GDM1 (cell line): ENCODE data around the gene ZFP92.

Source experiments
- DNase-seq: peaks from one replicate; lab custom pipeline; 2025; lab: John Stamatoyannopoulos, UW

Gene ZFP92

DNA sequence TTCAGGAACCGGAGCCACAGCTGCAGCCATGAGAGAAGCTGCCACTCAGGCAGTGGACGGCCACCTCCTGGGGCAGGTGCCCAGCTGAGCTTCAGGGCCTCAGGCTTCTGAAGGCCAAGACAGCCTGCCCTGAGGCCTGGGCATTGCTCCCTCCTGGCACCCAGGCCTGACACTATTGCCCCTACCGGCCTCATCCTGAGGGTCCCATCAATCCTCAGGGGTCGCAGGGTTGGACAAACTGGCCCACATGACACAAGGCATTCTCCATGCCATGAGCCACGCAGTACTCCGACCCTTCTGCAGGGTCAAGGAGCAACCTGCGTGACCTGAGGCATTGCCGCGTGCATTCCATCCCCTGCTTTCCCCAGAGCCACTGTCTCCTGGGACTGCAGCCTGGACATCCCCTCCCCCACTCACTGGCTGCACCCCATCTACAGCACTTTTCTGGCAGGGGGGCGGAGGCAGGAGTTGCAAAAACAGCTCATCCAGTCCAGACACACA is 3.0 kb upstream of the ZFP92 start:
- no peak for DNase-seq

- no peak for DNase-seq
Observed at GRCh38 chrX:153408871-153409351, 2.4 kb upstream of the ZFP92 start.

DNA sequence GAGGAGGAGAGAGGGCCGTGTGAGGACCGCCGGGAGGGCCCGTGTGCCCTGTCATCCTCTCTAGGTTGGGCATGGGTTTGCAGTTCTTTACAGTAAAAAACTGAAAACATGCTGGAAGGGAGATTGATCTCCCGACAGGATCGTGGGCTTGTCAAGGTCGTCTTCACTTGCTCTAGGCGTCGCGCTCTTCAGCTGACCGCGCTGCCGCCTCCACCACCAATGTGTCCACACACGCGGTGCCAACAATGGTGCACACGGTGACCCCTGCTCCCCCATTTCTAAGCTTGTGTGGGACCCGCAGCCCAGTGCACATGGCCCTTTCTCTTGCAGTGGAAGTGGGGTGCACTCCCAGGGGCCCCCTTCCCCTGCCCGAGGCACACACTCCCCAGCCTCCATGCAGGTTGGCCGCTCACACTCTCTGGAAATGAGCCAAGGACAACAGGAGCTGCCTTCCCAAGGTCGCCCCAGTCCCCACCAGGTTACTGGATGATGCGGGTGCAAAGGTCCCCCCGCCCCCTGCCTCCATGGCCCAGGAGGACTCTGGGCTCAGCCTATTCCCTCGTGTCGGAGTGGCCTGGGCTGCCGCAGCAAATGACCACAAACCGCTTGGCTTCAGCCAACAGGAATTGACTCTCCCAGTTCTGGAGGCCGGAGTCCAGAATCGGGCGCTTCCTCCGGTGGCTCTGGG is 1.7 kb upstream of the ZFP92 start:
- no peak for DNase-seq

DNA sequence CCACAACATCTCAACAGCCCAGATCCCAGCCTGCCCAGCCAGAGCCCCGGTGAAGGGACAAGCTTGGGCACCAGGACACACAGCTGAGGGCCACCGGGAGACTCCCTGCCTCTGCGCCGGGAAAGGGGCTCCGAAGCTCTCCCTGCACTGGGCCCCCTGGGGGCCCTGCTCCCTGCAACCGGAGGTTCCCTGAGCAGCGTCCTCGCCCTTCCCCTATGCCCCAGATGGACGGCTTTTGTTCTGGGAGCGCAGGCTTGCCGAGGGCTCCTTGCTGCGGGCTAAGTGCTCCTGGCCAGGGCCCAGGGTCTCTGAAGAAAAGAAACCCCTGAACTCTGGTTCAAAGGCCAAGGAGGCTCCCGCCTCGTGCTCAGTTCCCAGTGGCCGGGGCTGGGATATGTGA is 899 bp upstream of the ZFP92 start:
- DNase-seq, result no peak

DNA sequence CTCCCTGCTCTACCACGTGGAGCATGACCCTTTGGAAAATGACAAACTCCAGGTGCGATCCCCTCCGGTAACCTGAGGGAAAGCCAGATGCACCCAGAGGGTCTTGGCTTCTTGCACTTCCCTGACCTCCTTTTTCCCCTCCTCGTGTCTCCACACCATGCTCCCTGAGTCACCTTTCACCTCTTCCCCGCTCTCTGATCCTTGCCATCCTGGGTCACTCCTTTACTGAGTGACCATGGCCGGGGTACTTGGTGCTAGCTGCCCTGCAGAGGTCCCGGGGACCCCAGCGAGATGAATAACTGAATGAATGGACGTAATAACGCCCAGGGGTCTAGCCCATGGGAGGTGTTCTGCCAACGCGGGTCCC is 401 bp upstream of the ZFP92 start:
- no peak for DNase-seq

- no peak for DNase-seq
Observed at GRCh38 chrX:153411988-153412574, 809 bp downstream of the ZFP92 start.

GRCh38 chrX:153412746-153413720 is 1.8 kb downstream of the ZFP92 start:
- no peak for DNase-seq

- DNase-seq, result no peak
Observed at GRCh38 chrX:153413731-153414130, 2.5 kb downstream of the ZFP92 start.

- no peak for DNase-seq
Observed at GRCh38 chrX:153414856-153415510, 3.7 kb downstream of the ZFP92 start.

DNA sequence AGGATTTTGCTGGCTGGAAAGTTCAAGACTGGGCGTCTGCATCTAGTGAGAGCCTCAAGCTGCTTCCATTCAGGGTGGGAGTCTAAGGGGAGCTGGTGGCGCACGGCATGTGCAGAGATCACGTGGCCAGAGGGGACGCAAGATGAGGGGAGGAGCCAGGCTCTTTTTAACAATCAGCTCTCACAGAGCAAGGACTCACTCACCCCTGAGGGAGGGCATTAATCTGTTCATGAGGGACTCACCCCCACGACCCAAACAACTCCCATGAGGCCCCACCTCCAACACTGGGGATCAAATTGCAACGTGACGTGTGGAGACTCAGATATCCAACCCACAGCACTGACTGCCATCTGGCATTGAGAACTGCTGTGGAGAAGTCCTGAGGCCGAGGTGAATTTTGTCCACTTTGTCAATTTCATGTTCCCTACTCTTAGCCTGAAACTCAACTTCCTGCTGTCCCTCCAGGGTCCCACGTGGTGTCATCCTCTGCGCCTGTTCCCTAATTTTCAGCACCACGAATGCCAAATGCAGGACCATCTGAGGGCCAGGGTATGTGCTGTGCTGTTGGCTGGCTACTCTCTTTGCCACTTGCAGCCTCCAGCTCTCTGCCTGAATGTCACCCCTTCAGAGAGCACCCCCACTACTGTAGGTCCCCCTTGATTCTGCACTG is 5.6 kb downstream of the ZFP92 start:
- no peak for DNase-seq

- DNase-seq, result no peak
Observed at GRCh38 chrX:153417637-153418036, 6.4 kb downstream of the ZFP92 start.

DNA sequence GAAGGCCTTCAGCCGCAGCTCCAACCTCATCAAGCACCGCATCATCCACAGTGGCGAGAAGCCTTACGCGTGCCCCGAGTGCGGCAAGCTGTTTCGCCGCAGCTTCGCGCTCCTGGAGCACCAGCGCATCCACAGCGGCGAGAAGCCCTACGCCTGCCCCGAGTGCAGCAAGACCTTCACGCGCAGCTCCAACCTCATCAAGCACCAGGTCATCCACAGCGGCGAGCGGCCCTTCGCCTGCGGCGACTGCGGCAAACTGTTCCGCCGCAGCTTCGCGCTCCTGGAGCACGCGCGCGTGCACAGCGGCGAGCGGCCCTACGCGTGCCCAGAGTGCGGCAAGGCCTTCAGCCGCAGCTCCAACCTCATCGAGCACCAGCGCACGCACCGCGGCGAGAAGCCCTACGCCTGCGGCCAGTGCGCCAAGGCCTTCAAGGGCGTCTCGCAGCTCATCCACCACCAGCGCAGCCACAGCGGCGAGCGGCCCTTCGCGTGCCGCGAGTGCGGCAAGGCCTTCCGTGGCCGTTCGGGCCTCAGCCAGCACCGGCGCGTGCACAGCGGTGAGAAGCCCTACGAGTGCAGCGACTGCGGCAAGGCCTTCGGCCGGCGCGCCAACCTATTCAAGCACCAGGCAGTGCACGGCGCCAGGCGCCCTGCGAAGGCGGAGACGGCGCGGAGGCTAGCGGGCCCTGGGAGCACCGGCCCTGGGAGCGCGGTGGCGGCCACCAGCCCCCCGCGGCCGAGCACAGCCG is 9.8 kb downstream of the ZFP92 start:
- DNase-seq, result no peak

- no peak for DNase-seq
Observed at GRCh38 chrX:153421856-153422255, 10.6 kb downstream of the ZFP92 start.

DNA sequence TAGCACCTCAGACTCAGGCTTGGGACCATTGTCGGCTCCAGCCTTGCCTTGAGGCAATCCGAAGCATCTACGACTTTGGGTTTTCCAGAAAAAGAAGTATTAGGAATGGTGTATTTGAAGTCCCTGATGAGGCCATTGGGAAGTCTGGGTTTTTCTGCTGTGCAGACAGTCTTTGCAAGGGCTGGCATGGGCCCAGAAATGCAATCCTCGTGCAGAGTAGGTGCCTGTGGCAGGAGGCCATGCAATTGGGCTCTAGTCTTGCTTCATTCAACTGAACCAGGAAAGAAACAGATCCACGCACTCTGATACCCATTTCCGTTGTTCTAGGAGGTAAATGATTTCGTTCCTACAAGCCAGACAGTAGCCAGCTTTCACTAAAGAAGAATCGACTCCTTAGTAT is 12.4 kb downstream of the ZFP92 start:
- DNase-seq, result no peak

GRCh38 chrX:153426204-153426603 is 14.9 kb downstream of the ZFP92 start:
- DNase-seq, result no peak

GRCh38 chrX:153430796-153431195 is 19.5 kb downstream of the ZFP92 start:
- DNase-seq, result no peak

DNA sequence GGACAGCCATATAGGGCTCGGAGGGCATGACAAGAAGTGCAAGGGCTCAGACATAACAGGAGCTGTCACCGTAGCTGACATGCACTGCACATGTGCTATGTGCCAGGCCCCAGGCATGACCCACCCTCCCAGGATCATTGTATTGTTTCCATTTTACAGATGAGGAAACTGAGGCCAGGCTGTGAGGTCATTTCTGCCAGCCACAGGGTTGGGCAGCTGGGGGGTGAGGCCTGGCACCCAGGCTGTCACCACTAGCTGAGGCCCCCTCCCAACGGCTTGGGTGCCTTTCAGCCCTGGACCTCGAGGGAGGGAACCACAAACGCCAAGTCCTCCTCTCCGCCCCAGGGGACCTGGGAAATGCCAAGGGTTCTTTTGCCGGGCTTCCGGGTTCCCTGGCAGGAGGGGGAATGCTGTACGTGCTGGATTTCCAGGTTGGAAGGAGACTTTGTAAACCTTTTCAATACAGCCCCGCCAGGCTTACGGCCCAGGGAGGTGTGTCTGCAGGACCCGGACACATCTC is 21.9 kb downstream of the ZFP92 start:
- DNase-seq, result no peak

- DNase-seq, result no peak
Observed at GRCh38 chrX:153433781-153434285, 22.6 kb downstream of the ZFP92 start.

GRCh38 chrX:153434801-153435200 is 23.5 kb downstream of the ZFP92 start:
- DNase-seq, result no peak

DNA sequence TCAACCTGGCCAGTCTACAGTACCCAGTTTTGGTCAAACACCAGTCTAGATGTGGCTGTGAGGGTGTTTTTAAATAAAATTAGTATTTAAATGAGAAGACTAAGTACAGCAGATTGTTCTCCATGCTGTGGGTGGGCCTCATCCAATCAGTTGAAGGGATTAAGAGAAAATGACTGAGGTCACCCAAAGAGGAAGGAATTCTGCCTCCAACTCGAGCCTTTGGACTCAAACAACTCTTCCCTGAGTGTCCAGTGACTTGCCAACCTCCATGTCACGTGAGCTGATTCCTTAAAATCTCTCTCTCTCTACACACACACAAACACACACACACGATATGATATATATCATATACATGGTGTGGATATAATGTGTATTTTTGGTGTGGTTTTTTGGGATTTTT is 24.6 kb downstream of the ZFP92 start:
- DNase-seq, result no peak
